MCF 10A (cell line): ENCODE measurements around the gene DNMT3L. TPM values are rescaled to one million over a fixed set of nuclear protein-coding genes. Genes with fewer than 3 reads are reported as not detected.

Source experiments
- BruUV-seq: library from RNA; stranded (reverse); fragments of 400-500 nt; replicated peaks from 2 replicates; lab custom pipeline; 2021; lab: Mats Ljungman, UMichigan
- CTCF ChIA-PET: fragments of 300-600 bp; sonication (Branson Sonifier 250); formaldehyde crosslinking; extraction: SDS; loops from one replicate; lab custom pipeline; 2021; ENCODE audit warnings: antibody characterized with exemption, inconsistent platforms; lab: Yijun Ruan, JAX
- POLR2A ChIA-PET: fragments of 300-600, 350-650 bp; sonication (Branson Sonifier 250); formaldehyde crosslinking; extraction: SDS; loops from one replicate; lab custom pipeline; 2020; ENCODE audit warnings: antibody characterized with exemption, inconsistent platforms; lab: Yijun Ruan, JAX
- DNase-seq: peaks from one replicate; pipeline ENCODE4 v3.0.0-alpha.2; 2018; ENCODE audit not compliant: unreplicated experiment
- H3K27ac Mint-ChIP-seq: one replicate; pipeline ENCODE4 v1.8.0; 2022; ENCODE audit warnings: mild to moderate bottlenecking, low read depth, mixed read lengths; ENCODE audit not compliant: unreplicated experiment
- H3K27me3 Mint-ChIP-seq: one replicate; pipeline ENCODE4 v1.8.0; 2022; ENCODE audit warnings: mixed read lengths; ENCODE audit not compliant: insufficient read depth, unreplicated experiment
- H3K36me3 Mint-ChIP-seq: one replicate; pipeline ENCODE4 v1.8.0; 2022; ENCODE audit warnings: mild to moderate bottlenecking, moderate library complexity, mixed read lengths; ENCODE audit not compliant: insufficient read depth, unreplicated experiment
- H3K4me1 Mint-ChIP-seq: one replicate; pipeline ENCODE4 v1.8.0; 2022; ENCODE audit warnings: mixed read lengths; ENCODE audit not compliant: insufficient read depth, unreplicated experiment
- H3K4me3 Mint-ChIP-seq: one replicate; pipeline ENCODE4 v1.8.0; 2022; ENCODE audit warnings: mild to moderate bottlenecking, moderate library complexity, mixed read lengths; ENCODE audit not compliant: unreplicated experiment
- H3K9me3 Mint-ChIP-seq: one replicate; pipeline ENCODE4 v1.8.0; 2022; ENCODE audit warnings: mixed read lengths; ENCODE audit not compliant: unreplicated experiment
- intact Hi-C: fragments of 100-400 bp; cut with micrococcal nuclease; formaldehyde crosslinking; loops from 2 replicates; pipeline ENCODE4 v1.14.1; 2022
- total RNA-seq: library from RNA; stranded (reverse); gene quantifications from 2 replicates; pipeline ENCODE4 v1.2.3, GENCODE V29; 2022
- TF ChIP-seq, protein P1 (sequence below): fragments of 200-600 bp; IDR thresholded peaks from one replicate; pipeline ENCODE4 v1.8.0; 2022; ENCODE audit warnings: antibody characterized with exemption, mild to moderate bottlenecking; ENCODE audit not compliant: unreplicated experiment

The DNMT3L gene
- total RNA-seq, 1 experiment from 2014 or later, result not detected

DNA sequence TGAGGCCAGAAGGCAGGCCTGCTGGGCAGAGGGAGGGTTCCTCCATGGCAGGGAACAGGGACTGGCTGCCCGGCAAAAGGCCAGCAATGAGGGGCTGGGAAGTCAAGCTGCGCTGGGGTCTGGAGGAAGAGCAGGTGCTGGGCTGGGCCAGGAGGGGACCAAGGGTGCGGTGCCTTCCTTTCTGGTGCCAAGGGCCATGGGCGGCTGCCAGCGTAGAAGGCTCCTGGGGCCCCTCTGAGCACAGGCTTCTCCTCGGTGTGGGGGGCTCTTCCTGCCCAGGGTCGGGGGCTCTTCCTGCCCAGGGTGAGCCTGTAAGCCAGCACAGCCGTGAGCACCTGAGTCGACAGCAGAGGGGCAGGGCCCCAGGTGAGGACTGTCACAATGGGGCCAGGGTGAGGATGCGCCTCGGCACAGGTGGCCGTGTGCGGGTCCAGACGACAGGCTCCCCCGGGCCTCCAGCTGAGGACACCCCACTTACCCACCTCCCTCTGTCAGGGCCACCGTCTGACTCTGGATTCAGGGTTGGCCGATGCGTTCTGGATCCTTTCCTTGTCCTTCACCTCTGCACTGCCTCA, 10.7 kb upstream of the DNMT3L start:
- intact Hi-C loops, result no loop called here
- POLR2A ChIA-PET, result no interaction called here
- H3K9me3 Mint-ChIP-seq, result no peaks in the 10 kb centered on the region
- no peaks in the 10 kb centered on the region for H3K36me3 Mint-ChIP-seq
- H3K4me1 Mint-ChIP-seq, result no peaks in the 10 kb centered on the region
- CTCF ChIA-PET, result no interaction called here
- no peak for DNase-seq
- H3K4me3 Mint-ChIP-seq, result no peak overlapping the region
- peaks cover 31% of the 10 kb centered on the region for H3K27me3 Mint-ChIP-seq
- no TSS peak for BruUV-seq
- H3K27ac Mint-ChIP-seq, result no peak overlapping the region
- TF ChIP-seq, protein P1, sequence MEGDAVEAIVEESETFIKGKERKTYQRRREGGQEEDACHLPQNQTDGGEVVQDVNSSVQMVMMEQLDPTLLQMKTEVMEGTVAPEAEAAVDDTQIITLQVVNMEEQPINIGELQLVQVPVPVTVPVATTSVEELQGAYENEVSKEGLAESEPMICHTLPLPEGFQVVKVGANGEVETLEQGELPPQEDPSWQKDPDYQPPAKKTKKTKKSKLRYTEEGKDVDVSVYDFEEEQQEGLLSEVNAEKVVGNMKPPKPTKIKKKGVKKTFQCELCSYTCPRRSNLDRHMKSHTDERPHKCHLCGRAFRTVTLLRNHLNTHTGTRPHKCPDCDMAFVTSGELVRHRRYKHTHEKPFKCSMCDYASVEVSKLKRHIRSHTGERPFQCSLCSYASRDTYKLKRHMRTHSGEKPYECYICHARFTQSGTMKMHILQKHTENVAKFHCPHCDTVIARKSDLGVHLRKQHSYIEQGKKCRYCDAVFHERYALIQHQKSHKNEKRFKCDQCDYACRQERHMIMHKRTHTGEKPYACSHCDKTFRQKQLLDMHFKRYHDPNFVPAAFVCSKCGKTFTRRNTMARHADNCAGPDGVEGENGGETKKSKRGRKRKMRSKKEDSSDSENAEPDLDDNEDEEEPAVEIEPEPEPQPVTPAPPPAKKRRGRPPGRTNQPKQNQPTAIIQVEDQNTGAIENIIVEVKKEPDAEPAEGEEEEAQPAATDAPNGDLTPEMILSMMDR, result no peak

DNA sequence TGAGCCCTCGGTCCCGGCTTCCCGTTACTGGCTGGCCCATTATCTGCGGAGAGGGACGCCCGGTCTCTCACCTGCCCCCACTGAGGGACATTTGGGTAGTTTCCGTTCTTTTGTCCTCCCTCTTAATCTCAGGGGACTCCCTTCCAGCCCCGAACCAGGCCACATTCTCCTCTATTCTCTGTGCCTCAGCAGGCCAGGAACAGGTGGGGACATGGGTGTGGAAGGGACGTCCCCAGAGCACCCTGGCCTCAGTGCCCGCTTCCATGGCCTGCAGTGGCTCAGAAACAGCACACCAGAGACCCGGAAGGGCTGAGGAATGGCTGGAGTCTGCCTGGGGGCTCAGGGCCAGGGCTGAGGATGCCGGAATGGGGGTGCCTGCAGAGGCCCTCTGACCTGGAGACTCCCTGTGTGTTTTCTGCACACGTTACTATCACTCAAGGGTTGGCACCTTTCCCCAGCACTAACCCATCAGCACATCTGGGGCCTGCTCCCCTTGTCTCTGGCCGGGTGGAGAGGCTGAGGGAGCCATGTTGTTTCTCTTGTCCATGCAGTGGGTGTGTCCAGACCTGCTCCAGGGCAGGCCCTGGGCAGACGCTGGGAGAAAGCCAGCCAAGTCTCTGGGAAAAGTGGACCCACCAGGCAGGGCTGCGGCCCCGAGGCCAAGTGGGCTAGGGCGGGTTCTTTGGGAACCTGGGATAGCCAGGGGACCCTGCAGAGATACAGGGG, 10.0 kb upstream of the DNMT3L start:
- TF ChIP-seq, protein P1, result no peak
- Mint-ChIP-seq H3K4me3 (no peak overlapping the region), H3K27me3 (peaks cover 31% of the 10 kb centered on the region), H3K36me3 (no peaks in the 10 kb centered on the region), H3K27ac (no peak overlapping the region), H3K9me3 (no peaks in the 10 kb centered on the region), H3K4me1 (no peaks in the 10 kb centered on the region)
- intact Hi-C loops, result no loop called here
- BruUV-seq, result no TSS peak
- DNase-seq, result no peak
- ChIA-PET CTCF (no interaction called here), POLR2A (no interaction called here)

- ChIA-PET CTCF (interaction anchor here (1.9 kb wide), 1 partner anchor 10 kb away, joined by 6 read pairs; no protein-coding TSS in a partner anchor), POLR2A (interaction anchor here (0.6 to 1.0 kb wide), 3 partner anchors 14 to 872 kb away, joined by 3 to 4 read pairs (median 3); partner anchors contain the start of gene PFKL)
- TF ChIP-seq, protein P1, result no peak
- Mint-ChIP-seq H3K27me3 (peaks cover 12% of the 10 kb centered on the region), H3K4me1 (no peaks in the 10 kb centered on the region), H3K4me3 (no peak overlapping the region), H3K9me3 (no peaks in the 10 kb centered on the region), H3K27ac (no peak overlapping the region), H3K36me3 (no peaks in the 10 kb centered on the region)
- DNase-seq, result no peak
- intact Hi-C loops, result no loop called here
- no TSS peak for BruUV-seq
Observed at GRCh38 chr21:44269090-44269489, 7.4 kb upstream of the DNMT3L start.

GRCh38 chr21:44267655-44268142, 6.0 kb upstream of the DNMT3L start:
- Mint-ChIP-seq H3K27me3 (no peaks in the 10 kb centered on the region), H3K4me3 (no peak overlapping the region), H3K27ac (no peak overlapping the region), H3K36me3 (no peaks in the 10 kb centered on the region), H3K4me1 (no peaks in the 10 kb centered on the region), H3K9me3 (no peaks in the 10 kb centered on the region)
- ChIA-PET CTCF (interaction anchor here (0.5 to 1.9 kb wide), 3 partner anchors 9 to 186 kb away, joined by 3 to 6 read pairs (median 3); no protein-coding TSS in a partner anchor), POLR2A (interaction anchor here (0.9 to 1.0 kb wide), 2 partner anchors 22 to 32 kb away, joined by 3 read pairs; partner anchors contain the start of gene PFKL)
- no TSS peak for BruUV-seq
- TF ChIP-seq, protein P1, result peak; percentile 21
- DNase-seq, result peak; percentile 14
- intact Hi-C loops, result no loop called here
